Mesodermal cell (in vitro differentiated cells): ENCODE measurements around the gene MRM3.
"Not testable (repeated sequence)": the region's sequence is repeated elsewhere in the genome, so short reads cannot be mapped to it uniquely, and the experiment has no call there.

Experiments
- H3K27ac ChIP-seq: 2 replicates; pipeline ENCODE4 v1.7.0; 2013; ENCODE audit warnings: mild to moderate bottlenecking, low read depth, low read length, moderate library complexity; ENCODE audit not compliant: severe bottlenecking
- H3K36me3 ChIP-seq: 2 replicates; pipeline ENCODE4 v1.7.1; 2013; ENCODE audit warnings: mild to moderate bottlenecking, low read length, moderate library complexity; ENCODE audit not compliant: control insufficient read depth, insufficient read depth
- H3K4me1 ChIP-seq: one replicate; pipeline ENCODE4 v1.7.1; 2013; ENCODE audit warnings: mild to moderate bottlenecking, low read length; ENCODE audit not compliant: insufficient read depth, control insufficient read depth, poor library complexity, severe bottlenecking
- H3K4me3 ChIP-seq: 2 replicates; pipeline ENCODE4 v1.7.0; 2013; ENCODE audit warnings: low read length, control low read depth, mild to moderate bottlenecking; ENCODE audit not compliant: insufficient read depth, poor library complexity, severe bottlenecking; ENCODE audit errors: extremely low read depth
- H3K9me3 ChIP-seq: 2 replicates; pipeline ENCODE4 v1.7.1; 2013; ENCODE audit warnings: mild to moderate bottlenecking, low read length, moderate library complexity; ENCODE audit not compliant: control insufficient read depth
- WGBS, 2 experiments: methylation state at CpG; one replicate each; pipeline ENCODE4 v1.1.5; 2013; ENCODE audit warnings: missing lambda C conversion rate in 2 of 2; ENCODE audit not compliant: insufficient coverage in 2 of 2; 5-methylcytosine and 5-hydroxymethylcytosine counted together

Gene MRM3

GRCh38 chr17:797236-797840 lies 15.2 kb downstream of the MRM3 start:
- 96 to 99% methylated on average over 22 of the region's 22 CpGs for WGBS, 2 experiments
- Histone ChIP-seq H3K4me3 (no peak overlapping the region), H3K9me3 (no peaks in the 10 kb centered on the region), H3K36me3 (peaks cover 47% of the 10 kb centered on the region), H3K4me1 (peaks cover 7% of the 10 kb centered on the region), H3K27ac (peak overlapping the region; percentile 13)

- WGBS, 2 experiments = 84 to 90% methylated on average over 10 of the region's 11 CpGs
- no peak overlapping the region for H3K4me3 ChIP-seq
- H3K36me3 ChIP-seq = peaks cover 49% of the 10 kb centered on the region
Observed at GRCh38 chr17:798246-798645, 16.1 kb downstream of the MRM3 start.

GRCh38 chr17:799261-799660 lies 17.1 kb downstream of the MRM3 start:
- H3K9me3 ChIP-seq = no peaks in the 10 kb centered on the region
- H3K4me1 ChIP-seq = no peaks in the 10 kb centered on the region
- peaks cover 57% of the 10 kb centered on the region for H3K36me3 ChIP-seq
- WGBS, 2 experiments = 95 to 97% methylated on average over 10 to 11 of the region's 11 CpGs
- H3K4me3 ChIP-seq = no peak overlapping the region
- no peak overlapping the region for H3K27ac ChIP-seq

More at GRCh38 chr17:798246-798645, 16.1 kb downstream of the MRM3 start:
- Histone ChIP-seq H3K9me3 (no peaks in the 10 kb centered on the region), H3K27ac (no peak overlapping the region), H3K4me1 (peaks cover 6% of the 10 kb centered on the region)

GRCh38 chr17:800446-801242 lies 18.5 kb downstream of the MRM3 start:
- WGBS, 2 experiments = 92% methylated on average over 37 to 38 of the region's 39 CpGs

GRCh38 chr17:801660-802059 lies 19.5 kb downstream of the MRM3 start:
- Histone ChIP-seq H3K36me3 (peaks cover 64% of the 10 kb centered on the region), H3K4me1 (no peaks in the 10 kb centered on the region), H3K27ac (peak overlapping the region; percentile 45), H3K9me3 (no peaks in the 10 kb centered on the region), H3K4me3 (no peak overlapping the region)
- WGBS, 2 experiments = 93 to 96% methylated on average over 6 of the region's 6 CpGs

More at GRCh38 chr17:800446-801242, 18.5 kb downstream of the MRM3 start:
- peaks cover 70% of the 10 kb centered on the region for H3K36me3 ChIP-seq
- H3K27ac ChIP-seq = no peak overlapping the region
- H3K9me3 ChIP-seq = no peaks in the 10 kb centered on the region
- no peaks in the 10 kb centered on the region for H3K4me1 ChIP-seq
- no peak overlapping the region for H3K4me3 ChIP-seq

GRCh38 chr17:802481-802880 lies 20.3 kb downstream of the MRM3 start:
- H3K4me3 ChIP-seq = no peak overlapping the region
- H3K4me1 ChIP-seq = no peaks in the 10 kb centered on the region
- H3K27ac ChIP-seq = peak overlapping the region; percentile 45
- H3K36me3 ChIP-seq = peaks cover 63% of the 10 kb centered on the region
- WGBS, 2 experiments = 95 to 97% methylated on average over 12 to 14 of the region's 14 CpGs
- H3K9me3 ChIP-seq = no peaks in the 10 kb centered on the region

GRCh38 chr17:802901-803881 lies 21.0 kb downstream of the MRM3 start:
- Histone ChIP-seq H3K4me1 (no peaks in the 10 kb centered on the region), H3K36me3 (peaks cover 69% of the 10 kb centered on the region), H3K27ac (no peak overlapping the region), H3K9me3 (no peaks in the 10 kb centered on the region), H3K4me3 (no peak overlapping the region)
- WGBS, 2 experiments = 89 to 91% methylated on average over 31 to 34 of the region's 37 CpGs

- Histone ChIP-seq H3K27ac (peak overlapping the region; percentile 23), H3K4me1 (no peaks in the 10 kb centered on the region), H3K4me3 (no peak overlapping the region), H3K36me3 (peaks cover 71% of the 10 kb centered on the region), H3K9me3 (no peaks in the 10 kb centered on the region)
- 89 to 90% methylated on average over 35 to 38 of the region's 41 CpGs for whole genome bisulfite sequencing, 2 experiments
Observed at GRCh38 chr17:804541-805435, 22.6 kb downstream of the MRM3 start.

GRCh38 chr17:805886-806285 lies 23.7 kb downstream of the MRM3 start:
- 92 to 95% methylated on average over 14 of the region's 23 CpGs for WGBS, 2 experiments
- H3K9me3 ChIP-seq, H3K4me1 ChIP-seq, H3K4me3 ChIP-seq, H3K27ac ChIP-seq: not testable (repeated sequence)
- peaks cover 71% of the 10 kb centered on the region for H3K36me3 ChIP-seq

- Histone ChIP-seq H3K36me3 (peaks cover 67% of the 10 kb centered on the region), H3K4me3 (no peak overlapping the region), H3K9me3 (no peaks in the 10 kb centered on the region), H3K4me1 (no peaks in the 10 kb centered on the region), H3K27ac (no peak overlapping the region)
- 92 to 96% methylated on average over 7 to 11 of the region's 13 CpGs for WGBS, 2 experiments
Observed at GRCh38 chr17:806346-806745, 24.2 kb downstream of the MRM3 start.
